ACC112 (cell line): ENCODE measurements around the gene LRCH4.

Experiments
- H2AFZ ChIP-seq: fragments of 200-600 bp; sonication (generic); one replicate; pipeline ENCODE4 v1.6.0; 2017; ENCODE audit warnings: antibody characterized with exemption, low read length; ENCODE audit not compliant: unreplicated experiment
- H3K27ac ChIP-seq: fragments of 200-600 bp; sonication (generic); 2 replicates; pipeline ENCODE4 v1.5.1; 2014; ENCODE audit warnings: low read depth, mild to moderate bottlenecking, antibody characterized with exemption, low read length, moderate library complexity
- H3K27me3 ChIP-seq: fragments of 200-600 bp; sonication (generic); 2 replicates; pipeline ENCODE4 v1.6.1; 2014; ENCODE audit warnings: mild to moderate bottlenecking, antibody characterized with exemption, low read length, moderate library complexity, mixed read lengths; ENCODE audit not compliant: insufficient read depth
- H3K36me3 ChIP-seq: fragments of 200-600 bp; sonication (generic); 2 replicates; pipeline ENCODE4 v1.6.1; 2016; ENCODE audit warnings: mild to moderate bottlenecking, antibody characterized with exemption, low read length, moderate library complexity, mixed read lengths; ENCODE audit not compliant: insufficient read depth
- H3K4me1 ChIP-seq: fragments of 200-600 bp; sonication (generic); one replicate; pipeline ENCODE4 v1.6.1; 2016; ENCODE audit warnings: low read length, mixed read lengths; ENCODE audit not compliant: insufficient read depth, unreplicated experiment, control insufficient read depth
- H3K4me3 ChIP-seq: fragments of 200-600 bp; sonication (generic); 2 replicates; pipeline ENCODE4 v1.5.1; 2014; ENCODE audit warnings: mild to moderate bottlenecking, low read depth, low read length
- H3K79me2 ChIP-seq: fragments of 200-600 bp; sonication (generic); one replicate; pipeline ENCODE4 v1.6.0; 2016; ENCODE audit warnings: low read length; ENCODE audit not compliant: control insufficient read depth, unreplicated experiment, insufficient read depth

The LRCH4 gene

GRCh38 chr7:100590077-100590737, 4.3 kb upstream of the LRCH4 start:
- H3K27me3 ChIP-seq, result no peaks in the 10 kb centered on the region
- peaks cover 4% of the 10 kb centered on the region for H3K79me2 ChIP-seq
- no peak overlapping the region for H3K4me3 ChIP-seq
- peaks cover 6% of the 10 kb centered on the region for H3K4me1 ChIP-seq
- H2AFZ ChIP-seq, result no peak overlapping the region
- H3K27ac ChIP-seq, result no peak overlapping the region
- no peaks in the 10 kb centered on the region for H3K36me3 ChIP-seq

- peaks cover 12% of the 10 kb centered on the region for H3K79me2 ChIP-seq
- H3K27me3 ChIP-seq, result no peaks in the 10 kb centered on the region
These were observed 3.5 kb upstream of the LRCH4 start for GRCh38 chr7:100589341-100589947.

GRCh38 chr7:100588438-100588837, 2.5 kb upstream of the LRCH4 start:
- H3K27ac ChIP-seq, result no peak overlapping the region

More at GRCh38 chr7:100589341-100589947, 3.5 kb upstream of the LRCH4 start:
- H3K36me3 ChIP-seq, result no peaks in the 10 kb centered on the region
- no peak overlapping the region for H3K4me3 ChIP-seq
- no peak overlapping the region for H2AFZ ChIP-seq
- no peak overlapping the region for H3K27ac ChIP-seq
- peaks cover 6% of the 10 kb centered on the region for H3K4me1 ChIP-seq

GRCh38 chr7:100586266-100587025, 517 bp upstream of the LRCH4 start, which contains the start of gene FBXO24:
Gene FBXO24 (plus strand): TSS chr7:100586328. CDS start chr7:100586626, 298 bp downstream.
- Histone ChIP-seq H3K4me1 (peaks cover 18% of the 10 kb centered on the region), H3K4me3 (peak within 1 kb of the TSS; percentile 80), H2AFZ (peak within 1 kb of the TSS; percentile 63), H3K27me3 (no peaks in the 10 kb centered on the region), H3K36me3 (no peaks in the 10 kb centered on the region), H3K27ac (peak within 1 kb of the TSS; percentile 65), H3K79me2 (peaks cover 20% of the 10 kb centered on the region)

More at GRCh38 chr7:100588438-100588837, 2.5 kb upstream of the LRCH4 start:
- Histone ChIP-seq H3K4me3 (no peak overlapping the region), H3K79me2 (peaks cover 12% of the 10 kb centered on the region), H3K27me3 (no peaks in the 10 kb centered on the region), H2AFZ (no peak overlapping the region), H3K36me3 (no peaks in the 10 kb centered on the region), H3K4me1 (peaks cover 13% of the 10 kb centered on the region)

- Histone ChIP-seq H3K4me1 (peaks cover 12% of the 10 kb centered on the region), H3K4me3 (peak overlapping the region; percentile 79), H3K79me2 (peaks cover 20% of the 10 kb centered on the region), H2AFZ (no peak overlapping the region), H3K27me3 (no peaks in the 10 kb centered on the region), H3K36me3 (peaks cover 6% of the 10 kb centered on the region; the same call in 1 of the 2 replicates), H3K27ac (peak overlapping the region; percentile 65)
These were observed 1.0 kb downstream of the LRCH4 start for GRCh38 chr7:100584683-100585510.

- Histone ChIP-seq H3K27me3 (no peaks in the 10 kb centered on the region), H2AFZ (no peak overlapping the region)
These were observed 1.8 kb downstream of the LRCH4 start for GRCh38 chr7:100584054-100584682.

GRCh38 chr7:100583132-100584053, 2.5 kb downstream of the LRCH4 start:
- Histone ChIP-seq H3K79me2 (peaks cover 20% of the 10 kb centered on the region), H2AFZ (no peak overlapping the region), H3K27ac (peak overlapping the region; percentile 65), H3K27me3 (no peaks in the 10 kb centered on the region), H3K4me1 (peaks cover 12% of the 10 kb centered on the region), H3K4me3 (peak overlapping the region; percentile 79), H3K36me3 (peaks cover 6% of the 10 kb centered on the region; the same call in 1 of the 2 replicates)

More at GRCh38 chr7:100584054-100584682, 1.8 kb downstream of the LRCH4 start:
- Histone ChIP-seq H3K4me1 (peaks cover 12% of the 10 kb centered on the region), H3K79me2 (peaks cover 20% of the 10 kb centered on the region), H3K27ac (peak overlapping the region; percentile 65), H3K36me3 (peaks cover 6% of the 10 kb centered on the region; the same call in 1 of the 2 replicates), H3K4me3 (peak overlapping the region; percentile 79)

- H3K27ac ChIP-seq, result peak overlapping the region; percentile 65; the same call in 1 of the 2 replicates
- H3K4me1 ChIP-seq, result peaks cover 12% of the 10 kb centered on the region
- peaks cover 20% of the 10 kb centered on the region for H3K79me2 ChIP-seq
- H2AFZ ChIP-seq, result no peak overlapping the region
- no peak overlapping the region for H3K4me3 ChIP-seq
- no peaks in the 10 kb centered on the region for H3K27me3 ChIP-seq
- peaks cover 6% of the 10 kb centered on the region; the same call in 1 of the 2 replicates for H3K36me3 ChIP-seq
These were observed 3.3 kb downstream of the LRCH4 start for GRCh38 chr7:100582650-100583049.

- Histone ChIP-seq H3K79me2 (peaks cover 20% of the 10 kb centered on the region), H3K27ac (no peak overlapping the region), H3K4me1 (peaks cover 12% of the 10 kb centered on the region), H2AFZ (no peak overlapping the region), H3K4me3 (no peak overlapping the region), H3K27me3 (no peaks in the 10 kb centered on the region), H3K36me3 (peaks cover 6% of the 10 kb centered on the region; the same call in 1 of the 2 replicates)
These were observed 3.8 kb downstream of the LRCH4 start for GRCh38 chr7:100582041-100582579.
